Lung (tissue), 12 donors: Measurements from ENCODE around the gene PAX2. TPM values are rescaled to one million over a fixed set of nuclear protein-coding genes. Genes with fewer than 3 reads are reported as not detected.

Source experiments
- ATAC-seq: fragments of 200-7000 bp; cut with Tn5 transposase; one replicate; pipeline ENCODE4 v1.9.1; 2020; ENCODE audit warnings: moderate number of reproducible peaks; ENCODE audit not compliant: insufficient read depth, low FRiP score
- DNase-seq, 3 donors: peaks; one replicate each; pipeline ENCODE4 v3.0.0-alpha.2; 2013 to 2017
- H3K27ac ChIP-seq, 2 donors: one replicate each; pipeline ENCODE4 v1.5.1; 2013; ENCODE audit warnings: mild to moderate bottlenecking in 2 of 2, moderate library complexity in 2 of 2, control low read depth in 1 of 2, inconsistent platforms in 1 of 2, low read depth in 1 of 2, low read length in 1 of 2
- H3K27me3 ChIP-seq, 3 donors: one replicate each; pipeline ENCODE4 v1.5.1; 2013; ENCODE audit warnings: low read length in 2 of 3; ENCODE audit not compliant: control insufficient read depth in 3 of 3, insufficient read depth in 3 of 3
- H3K36me3 ChIP-seq, 4 donors: one replicate each; pipeline ENCODE4 v1.5.1; 2013; ENCODE audit warnings: low read length in 4 of 4, mild to moderate bottlenecking in 1 of 4, moderate library complexity in 1 of 4; ENCODE audit not compliant: control insufficient read depth in 4 of 4, insufficient read depth in 4 of 4
- H3K4me1 ChIP-seq, 5 donors: one replicate each; pipeline ENCODE4 v1.5.1; 2013; ENCODE audit warnings: low read length in 5 of 5, mild to moderate bottlenecking in 2 of 5, moderate library complexity in 1 of 5; ENCODE audit not compliant: control insufficient read depth in 5 of 5, insufficient read depth in 5 of 5
- H3K4me3 ChIP-seq: one replicate; pipeline ENCODE4 v1.5.1; 2013; ENCODE audit warnings: mild to moderate bottlenecking, control low read depth, moderate library complexity
- H3K9ac ChIP-seq, 2 donors: one replicate each; pipeline ENCODE4 v1.5.1; 2013; ENCODE audit warnings: low read length in 2 of 2, control low read depth in 1 of 2; ENCODE audit not compliant: insufficient read depth in 1 of 2
- H3K9me3 ChIP-seq, 4 donors: one replicate each; pipeline ENCODE4 v1.5.1; 2013; ENCODE audit warnings: low read length in 3 of 4, mild to moderate bottlenecking in 1 of 4, moderate library complexity in 1 of 4; ENCODE audit not compliant: control insufficient read depth in 4 of 4, insufficient read depth in 3 of 4
- CTCF ChIP-seq: IDR thresholded peaks from 2 replicates; pipeline ENCODE4 v1.5.1; 2012; ENCODE audit warnings: mild to moderate bottlenecking; ENCODE audit errors: control extremely low read depth, extremely low read depth
- WGBS, 2 donors: extraction: QIAGEN DNeasy Blood & Tissue Kit; methylation state at CpG; one replicate each; pipeline ENCODE4 v1.1.7; 2013; 5-methylcytosine and 5-hydroxymethylcytosine counted together
- polyA plus RNA-seq, 2 donors: library from polyadenylated mRNA; stranded (reverse); fragments of 200-250 nt; gene quantifications; one replicate each; pipeline ENCODE4 v1.2.1, GENCODE V29; 2013
- total RNA-seq, 2 donors: library from RNA; depleted of rRNA in 1 of 2; stranded (reverse); fragments of >200 nt in 1 of 2; gene quantifications; one replicate each; pipeline ENCODE4 v1.2.1, GENCODE V29; 2014 to 2021
- donor health status: control.
- donor health status: control.
- donor health status: Bipolar disorder and iron deficiency.
- donor health status: healthy.
- donor health status: DM: yes; HTN: yes; CAD: no.

Gene PAX2
- total and polyA plus RNA-seq, 4 donors = not detected

DNA sequence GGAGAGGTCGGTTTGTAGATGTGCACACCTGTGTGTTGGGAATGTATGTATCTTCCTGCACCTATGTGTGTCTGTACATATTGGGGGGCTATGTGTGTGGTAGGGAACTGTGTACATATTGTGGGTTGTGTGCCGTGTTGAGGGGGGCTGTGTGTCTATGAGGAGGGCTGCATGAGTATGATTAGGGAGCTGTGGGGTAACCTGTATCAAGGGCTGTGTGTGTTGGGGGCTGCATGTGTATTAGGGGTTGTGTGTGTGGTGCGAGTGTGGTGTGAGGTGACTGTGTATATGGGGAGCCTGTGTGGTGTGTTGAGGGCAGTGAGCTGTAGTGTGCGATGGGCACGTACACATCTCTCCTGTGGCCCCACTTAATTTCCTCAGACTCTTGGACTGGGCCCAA is 22.2 kb upstream of the PAX2 start:
- peaks cover 0 to 4% (median 0%) of the 10 kb centered on the region in 5 donors for H3K4me1 ChIP-seq
- no peaks in the 10 kb centered on the region for H3K36me3 ChIP-seq
- TF ChIP-seq CTCF = no peak
- WGBS, 2 donors = 68 to 77% methylated on average over 5 of the region's 5 CpGs
- H3K27ac ChIP-seq = no peak overlapping the region
- no peak for ATAC-seq
- H3K9me3 ChIP-seq = peaks cover 0 to 8% (median 0%) of the 10 kb centered on the region in 4 donors
- no peak overlapping the region for H3K9ac ChIP-seq
- peaks cover 35 to 80% (median 69%) of the 10 kb centered on the region in 3 donors for H3K27me3 ChIP-seq
- no peak for DNase-seq
- no peak overlapping the region for H3K4me3 ChIP-seq

GRCh38 chr10:100723770-100724530 is 21.4 kb upstream of the PAX2 start:
- WGBS, 2 donors = 3% methylated on average over 52 to 58 of the region's 58 CpGs
- TF ChIP-seq CTCF = no peak
- H3K27ac ChIP-seq = no peak overlapping the region
- no peak for ATAC-seq
- no peaks in the 10 kb centered on the region for H3K36me3 ChIP-seq
- peaks cover 36 to 82% (median 76%) of the 10 kb centered on the region in 3 donors for H3K27me3 ChIP-seq
- H3K9me3 ChIP-seq = peaks cover 0 to 5% (median 0%) of the 10 kb centered on the region in 4 donors
- peaks cover 0 to 4% (median 0%) of the 10 kb centered on the region in 5 donors for H3K4me1 ChIP-seq
- DNase-seq = no peak
- H3K9ac ChIP-seq = no peak overlapping the region
- H3K4me3 ChIP-seq = no peak overlapping the region

DNA sequence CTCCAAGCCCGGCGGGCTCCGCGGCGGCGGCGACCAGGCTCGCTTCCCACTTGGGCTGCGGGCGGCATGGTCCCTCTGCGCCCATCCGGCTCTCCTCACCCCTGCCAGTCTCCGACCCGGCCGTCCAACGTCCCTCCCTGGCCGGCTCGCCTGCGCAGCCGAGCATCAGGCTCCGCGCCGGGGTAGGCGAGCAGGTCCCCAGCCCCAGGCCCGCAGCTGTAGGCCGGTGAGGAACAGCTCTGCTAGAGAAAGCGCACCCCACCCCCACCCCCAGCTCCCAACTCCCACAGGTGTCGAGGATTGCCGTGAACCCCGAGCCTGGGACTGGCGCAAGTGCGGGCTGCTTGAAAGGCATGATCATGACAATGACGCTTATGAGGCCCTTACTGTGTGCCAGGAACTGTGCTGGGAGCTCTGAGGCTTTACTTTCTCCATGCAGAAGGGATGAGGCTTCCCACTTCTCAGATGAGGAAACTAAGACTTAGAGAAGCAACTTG is 20.8 kb upstream of the PAX2 start:
- Histone ChIP-seq H3K9ac (no peak overlapping the region), H3K4me3 (no peak overlapping the region), H3K36me3 (no peaks in the 10 kb centered on the region), H3K4me1 (peaks cover 0 to 4% (median 0%) of the 10 kb centered on the region in 5 donors), H3K9me3 (peaks cover 0 to 5% (median 0%) of the 10 kb centered on the region in 4 donors), H3K27me3 (peaks cover 38 to 77% (median 72%) of the 10 kb centered on the region in 3 donors), H3K27ac (no peak overlapping the region)
- TF ChIP-seq CTCF = no peak
- DNase-seq = no peak
- ATAC-seq = no peak
- 5 to 6% methylated on average over 30 to 33 of the region's 33 CpGs for WGBS, 2 donors
